ENCODE measurements around the gene LZTS3.

Gene LZTS3

GRCh38 chr20:3116341-3116740 is 57.0 kb downstream of the LZTS3 start:
- Mint-ChIP-seq H3K9me3 (no peaks in the 10 kb centered on the region), H3K36me3 (ENCODE audit: low read depth) (peaks cover 36% of the 10 kb centered on the region), H3K4me1 (peaks cover 16% of the 10 kb centered on the region), H3K27me3 (ENCODE audit: low read depth, poor library complexity) (no peaks in the 10 kb centered on the region), H3K27ac (no peak overlapping the region), H3K4me3 (no peak overlapping the region)
- TF ChIP-seq CTCF (IDR thresholded peaks at IDR 0.05), result no peak
- no peak for DNase-seq

- peaks cover 27% of the 10 kb centered on the region for H3K36me3 Mint-ChIP-seq (ENCODE audit: low read depth)
- peak; percentile 47 for DNase-seq
- no peaks in the 10 kb centered on the region for H3K9me3 Mint-ChIP-seq
- peaks cover 16% of the 10 kb centered on the region for H3K4me1 Mint-ChIP-seq
- H3K27ac Mint-ChIP-seq, result no peak overlapping the region
- TF ChIP-seq CTCF (IDR thresholded peaks at IDR 0.05), result peak; percentile 79
- no peak overlapping the region for H3K4me3 Mint-ChIP-seq
- H3K27me3 Mint-ChIP-seq (ENCODE audit: low read depth, poor library complexity), result no peaks in the 10 kb centered on the region
Measured at GRCh38 chr20:3115190-3116107, 57.9 kb downstream of the LZTS3 start.

All from nephron progenitor cell (in vitro differentiated cells).